GM19438 (cell line): ENCODE results near the gene HSPA4.
A peak's percentile ranks its signal among the peaks of the same experiment; 100 is the strongest.
"Not testable (repeated sequence)": the region's sequence is repeated elsewhere in the genome, so short reads cannot be mapped to it uniquely, and the experiment has no call there.

Experiments
- ATAC-seq: cut with Tn5 transposase; IDR thresholded peaks from one replicate; pipeline ENCODE4 v1.9.1; 2021; ENCODE audit warnings: low read depth; ENCODE audit not compliant: unreplicated experiment

Gene HSPA4

DNA sequence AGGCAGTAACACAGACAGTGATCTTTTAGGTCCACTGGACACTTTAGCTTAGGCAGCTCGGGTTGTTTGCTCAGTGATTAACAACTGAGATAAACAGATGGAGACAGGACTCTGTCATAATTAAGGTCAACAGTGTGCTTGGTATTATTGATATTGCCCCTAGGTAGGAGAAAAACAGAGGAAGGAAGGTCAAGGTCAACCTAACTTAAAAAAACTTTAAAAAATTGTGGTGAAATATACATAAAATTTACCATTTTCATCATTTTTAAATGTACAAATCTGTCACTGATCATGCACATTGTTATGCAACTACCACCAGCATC is 2.1 kb upstream of the HSPA4 start:
- no peak for ATAC-seq

DNA sequence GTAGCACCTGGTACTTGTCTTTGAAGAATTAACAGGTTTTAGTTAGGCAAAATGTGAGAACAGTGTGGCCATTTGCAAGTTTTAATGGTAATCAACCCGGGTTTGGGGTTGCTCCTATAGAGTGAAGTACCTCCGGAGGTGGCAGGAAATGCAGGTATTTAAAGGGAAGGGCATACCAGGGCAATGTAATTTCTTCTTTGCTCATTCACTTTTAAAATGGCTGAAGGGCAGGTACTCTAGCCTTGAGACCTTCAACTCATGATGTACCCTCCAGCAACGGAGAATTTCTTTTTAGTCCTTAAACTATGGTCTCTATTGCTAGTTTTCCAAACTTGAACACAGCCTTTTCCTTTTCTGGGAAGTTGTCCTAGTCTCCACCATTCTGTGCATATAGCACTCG is 1.3 kb upstream of the HSPA4 start:
- no peak for ATAC-seq

- peak; percentile 8 for ATAC-seq
Observed at GRCh38 chr5:133051061-133051541, 712 bp upstream of the HSPA4 start.

- peak; percentile 37 for ATAC-seq
Observed at GRCh38 chr5:133052317-133053175, 733 bp downstream of the HSPA4 start.

DNA sequence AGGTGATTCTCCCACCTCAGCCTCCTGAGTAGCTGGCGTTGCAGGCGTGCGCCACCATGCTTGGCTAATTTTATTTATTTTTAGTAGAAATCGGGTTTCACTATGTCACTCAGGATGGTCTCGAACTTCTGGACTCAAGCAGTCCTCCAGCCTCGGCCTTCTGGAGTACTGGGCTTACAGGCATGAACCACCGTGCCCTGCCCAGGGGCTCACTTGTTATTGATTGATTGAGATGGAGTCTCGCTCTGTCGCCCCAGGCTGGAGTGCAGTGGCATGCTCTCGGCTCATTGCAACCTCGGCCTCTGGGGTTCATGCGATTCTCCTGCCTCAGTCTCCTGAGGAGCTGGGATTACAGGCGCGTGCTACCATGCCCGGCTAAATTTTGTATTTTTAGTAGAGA is 1.6 kb downstream of the HSPA4 start:
- ATAC-seq, result no peak

DNA sequence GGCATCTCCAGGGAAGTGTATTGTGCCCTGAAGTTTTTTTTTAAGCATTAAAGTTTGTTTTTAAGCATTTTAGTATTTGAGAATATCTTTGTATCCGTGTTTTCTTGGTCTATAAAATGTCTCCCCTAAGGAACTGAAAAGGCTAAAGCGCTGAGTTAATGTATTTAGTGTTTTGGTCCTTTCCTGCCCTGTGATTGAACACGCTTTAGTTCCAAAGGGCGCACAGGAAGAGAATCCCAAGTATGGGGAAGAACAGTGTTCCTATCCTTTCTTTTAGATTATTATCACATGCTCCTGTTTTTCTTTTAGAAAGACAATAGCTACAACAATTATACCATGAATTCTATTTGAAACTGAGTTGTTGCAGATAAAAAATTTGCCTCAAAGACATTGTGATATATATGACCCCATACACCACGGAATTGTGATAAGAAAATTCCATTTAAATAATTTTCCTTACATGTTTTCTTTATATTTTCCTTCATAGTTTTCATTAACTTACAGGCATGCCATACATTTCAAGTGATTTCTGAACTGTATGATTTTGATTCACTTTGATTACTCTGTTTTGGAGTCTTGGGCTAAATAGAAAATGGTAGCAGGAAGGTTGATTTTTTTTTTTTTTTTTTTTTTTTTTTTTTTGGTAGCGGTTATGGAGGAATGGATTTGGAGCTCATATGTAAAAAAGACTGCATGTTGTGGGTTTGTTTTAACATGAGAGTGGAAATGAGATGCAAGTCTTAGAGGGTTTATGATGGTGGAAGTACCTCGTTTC is 3.1 kb downstream of the HSPA4 start:
- no peak for ATAC-seq

DNA sequence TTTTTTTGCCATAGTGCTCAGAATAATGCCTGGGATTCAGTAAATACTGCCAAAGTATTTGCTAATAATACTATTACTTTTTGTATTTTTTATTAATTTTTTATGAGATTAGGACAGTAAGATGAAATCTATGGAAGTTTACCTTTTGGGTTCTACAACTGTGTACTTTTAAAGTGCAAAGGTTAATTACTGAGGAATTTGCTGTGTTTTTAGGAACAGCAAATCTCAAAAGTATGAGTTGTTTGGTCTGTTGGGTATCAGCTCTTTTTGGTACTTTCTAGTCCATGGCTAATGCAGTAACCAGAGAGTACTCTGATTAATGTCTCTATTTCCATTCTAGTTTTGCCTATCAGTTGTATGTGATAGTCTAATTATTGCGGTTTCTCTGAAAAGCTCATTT is 5.1 kb downstream of the HSPA4 start:
- no peak for ATAC-seq

DNA sequence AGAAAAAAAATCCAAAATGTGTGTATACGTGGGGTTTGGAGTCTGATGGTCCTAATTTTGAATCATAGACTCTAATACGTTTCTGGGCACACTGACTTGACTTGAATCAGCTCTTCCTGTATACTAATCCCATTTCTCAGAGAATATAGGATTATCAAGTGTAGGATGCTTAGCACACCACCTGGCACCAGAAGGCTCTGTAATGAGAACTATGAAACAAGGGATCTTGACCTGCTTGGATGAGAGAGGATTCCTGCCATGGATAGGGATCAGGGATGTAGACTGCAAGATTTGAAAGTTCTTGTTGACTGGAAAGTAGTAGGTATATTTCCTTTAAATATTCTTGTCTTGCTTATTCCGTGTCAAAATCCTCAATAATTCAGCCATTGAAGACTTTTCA is 7.8 kb downstream of the HSPA4 start:
- ATAC-seq, result no peak

- no peak for ATAC-seq
Observed at GRCh38 chr5:133062276-133062675, 10.5 kb downstream of the HSPA4 start.

DNA sequence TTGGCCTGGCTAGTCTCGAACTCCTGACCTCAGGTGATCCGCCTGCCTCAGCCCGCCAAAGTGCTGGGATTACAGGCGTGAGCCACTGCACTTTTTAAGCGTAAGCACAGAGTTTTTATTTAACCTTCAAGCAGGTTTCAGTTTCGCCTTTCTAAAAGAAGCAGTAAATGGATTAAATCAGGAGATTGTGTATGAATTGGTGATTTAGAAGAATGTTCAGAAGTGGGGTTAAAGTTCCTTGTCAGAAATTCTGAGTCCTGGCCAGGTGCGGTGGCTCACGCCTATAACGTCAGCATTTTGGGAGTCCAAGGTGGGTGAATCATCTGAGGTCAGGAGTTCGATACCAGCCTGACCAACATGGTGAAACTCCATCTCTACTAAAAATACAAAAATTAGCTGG is 12.2 kb downstream of the HSPA4 start:
- ATAC-seq, result no peak

GRCh38 chr5:133065471-133065870 is 13.7 kb downstream of the HSPA4 start:
- no peak for ATAC-seq

DNA sequence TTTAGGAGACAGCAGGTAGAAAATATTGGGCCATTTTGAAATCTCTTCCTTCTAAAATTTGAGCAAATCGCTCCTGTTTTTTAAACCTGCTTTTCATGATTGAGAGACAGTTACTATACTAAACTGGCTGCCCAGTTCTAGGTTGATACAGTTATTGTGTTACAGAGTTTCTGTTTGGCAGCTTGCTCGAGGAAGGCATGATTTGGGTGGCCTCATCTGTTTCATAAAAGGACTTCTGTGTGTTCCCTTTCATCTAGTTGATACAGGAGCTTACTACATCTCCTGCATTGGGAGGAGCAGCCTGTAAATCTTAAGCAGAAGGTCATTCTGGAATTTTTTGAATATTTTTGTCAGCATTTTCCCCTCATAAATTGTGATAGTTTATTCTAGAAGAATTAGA is 14.2 kb downstream of the HSPA4 start:
- no peak for ATAC-seq

DNA sequence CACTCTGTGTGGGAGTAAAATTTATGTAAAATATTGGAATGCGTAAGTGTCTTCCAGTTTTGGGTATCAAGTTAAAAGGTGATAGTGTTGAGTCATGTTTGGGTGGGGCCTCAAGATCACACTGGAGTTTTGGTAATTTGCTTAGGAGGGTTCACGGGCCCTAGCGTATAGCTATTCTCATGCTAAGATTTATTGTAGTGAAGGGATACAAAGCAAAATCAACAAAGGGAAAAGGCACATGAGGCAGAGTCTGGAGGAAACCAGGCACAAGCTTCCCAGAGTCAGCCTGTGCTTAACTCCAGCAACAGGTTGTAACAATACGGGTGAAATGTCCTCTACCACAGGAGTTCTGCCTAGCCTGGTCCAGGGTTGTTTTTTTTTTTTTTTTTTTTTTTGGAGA is 20.2 kb downstream of the HSPA4 start:
- ATAC-seq, result no peak

GRCh38 chr5:133075572-133076536 is 24.0 kb downstream of the HSPA4 start:
- no peak for ATAC-seq

- ATAC-seq, result no peak
Observed at GRCh38 chr5:133079048-133079447, 27.2 kb downstream of the HSPA4 start.

GRCh38 chr5:133081036-133081435 is 29.2 kb downstream of the HSPA4 start:
- ATAC-seq, result no peak

- ATAC-seq, result no peak
Observed at GRCh38 chr5:133081703-133082102, 29.9 kb downstream of the HSPA4 start.

- ATAC-seq, result no peak
Observed at GRCh38 chr5:133082128-133082527, 30.3 kb downstream of the HSPA4 start.

DNA sequence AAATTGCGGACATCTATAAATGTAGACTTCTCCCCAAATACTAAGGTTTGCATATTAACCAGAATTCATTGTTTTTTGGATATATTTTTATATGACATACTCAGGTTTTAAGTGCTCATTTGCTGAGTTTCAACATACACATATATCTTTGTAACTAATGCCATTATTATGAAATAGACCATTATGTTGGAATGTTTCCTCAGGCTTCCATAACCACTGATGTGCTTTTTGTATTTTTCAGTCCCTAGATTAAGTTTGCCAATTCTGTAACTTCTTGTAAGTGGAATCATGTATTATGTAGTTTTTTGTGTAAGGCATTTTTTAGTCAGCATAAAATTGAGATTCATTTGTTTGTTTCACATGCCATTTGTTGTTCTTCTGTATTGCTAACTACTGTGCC is 32.1 kb downstream of the HSPA4 start:
- no peak for ATAC-seq

- not testable (repeated sequence) for ATAC-seq
Observed at GRCh38 chr5:133085171-133085570, 33.4 kb downstream of the HSPA4 start.

- ATAC-seq, result no peak
Observed at GRCh38 chr5:133086366-133086875, 34.6 kb downstream of the HSPA4 start.
